ENCODE data around the gene KMT2D.

KMT2D gene

DNA sequence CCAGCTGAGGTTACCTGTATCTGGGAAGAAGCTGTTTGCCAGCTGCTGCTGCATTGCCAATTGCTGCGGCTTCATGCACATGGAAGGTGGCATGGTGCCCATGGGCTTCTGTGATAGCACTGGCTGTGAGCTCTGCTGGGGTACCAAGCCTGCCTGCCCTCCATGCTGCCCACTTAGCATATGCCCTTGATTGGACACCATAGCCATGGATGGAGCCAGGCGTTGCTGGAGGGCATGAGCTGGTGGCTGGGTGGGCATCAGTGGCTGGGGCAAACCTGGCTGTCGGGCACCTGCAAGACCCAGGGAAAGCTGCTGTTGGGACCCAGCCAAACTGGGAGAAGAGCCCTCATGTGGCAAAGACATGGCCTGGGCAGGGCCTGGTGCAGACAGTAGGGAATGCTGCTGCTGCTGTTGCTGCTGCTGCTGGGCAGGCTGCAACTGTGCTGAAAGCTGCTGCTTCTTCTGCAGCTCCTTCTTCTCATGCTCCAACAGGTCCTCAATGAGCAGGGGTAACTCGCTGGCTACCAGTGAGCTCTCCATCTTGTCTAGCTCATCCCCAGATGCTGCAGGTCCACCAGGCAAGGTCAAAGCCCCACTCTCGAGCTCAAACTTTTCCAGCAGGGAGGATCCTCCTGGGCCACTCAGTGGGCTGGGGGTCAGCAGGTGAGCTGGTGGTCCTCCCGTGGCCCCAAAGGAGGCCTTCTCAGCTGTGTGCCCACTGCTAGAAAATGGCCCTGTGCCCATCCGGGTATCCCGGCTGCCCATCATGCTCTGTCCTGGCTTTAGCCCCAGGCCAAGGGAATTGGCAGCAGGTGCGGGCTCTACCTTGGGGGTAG is 23.3 kb downstream of the KMT2D start:
- Histone ChIP-seq H3K27ac (ENCODE audit: low read length, poor library complexity, severe bottlenecking) (no peak overlapping the region), H2AK5ac (ENCODE audit: low read length, severe bottlenecking) (no peak overlapping the region), H3K23ac (ENCODE audit: low read length in 2 of 2) (no peak overlapping the region), H2BK15ac (ENCODE audit: low read depth, poor library complexity, severe bottlenecking) (no peak overlapping the region), H3K9me3 (ENCODE audit: control insufficient read depth, low read length) (no peaks in the 10 kb centered on the region), H3K4me2 (ENCODE audit: low read length, poor library complexity, severe bottlenecking) (no peak overlapping the region), H2BK5ac (ENCODE audit: low read depth, low read length, poor library complexity, severe bottlenecking) (no peak overlapping the region), H3K9ac (ENCODE audit: low read length) (no peak overlapping the region), H3K36me3 (ENCODE audit: control insufficient read depth in 1 of 2, insufficient read depth in 2 of 2, low read depth in 1 of 2, low read length in 2 of 2) (peaks cover 81 to 93% of the 10 kb centered on the region in 2 experiments), H3K79me1 (replicated peaks; ENCODE audit: low read length, poor library complexity, severe bottlenecking) (peaks cover 54% of the 10 kb centered on the region), H3K4me3 (ENCODE audit: insufficient read depth in 1 of 2, low read depth in 1 of 2, low read length in 2 of 2) (no peak overlapping the region), H3K18ac (ENCODE audit: low read depth in 1 of 2, low read length in 2 of 2) (no peak overlapping the region), H2AFZ (ENCODE audit: low read depth, low read length) (no peak overlapping the region), H3K27me3 (ENCODE audit: control insufficient read depth in 1 of 2, insufficient read depth in 1 of 2, low read length in 2 of 2) (no peaks in the 10 kb centered on the region), H4K8ac (ENCODE audit: low read length) (no peak overlapping the region), H2BK12ac (ENCODE audit: low read length in 2 of 2) (no peak overlapping the region), H4K91ac (ENCODE audit: low read length) (no peak overlapping the region), H3K4me1 (ENCODE audit: control insufficient read depth, insufficient read depth, low read depth, low read length) (peaks cover 2% of the 10 kb centered on the region), H2BK120ac (ENCODE audit: low read depth, low read length) (no peak overlapping the region), H3K14ac (ENCODE audit: low read length in 2 of 2) (no peak overlapping the region), H3K4ac (ENCODE audit: low read depth in 1 of 2, low read length in 2 of 2) (no peak overlapping the region)
- 99% methylated on average over 9 of the region's 9 CpGs for WGBS
- DNase-seq: no peak

GRCh38 chr12:49036029-49036428 is 24.6 kb downstream of the KMT2D start:
- Histone ChIP-seq H3K23ac (ENCODE audit: low read length in 2 of 2) (no peak overlapping the region), H2BK120ac (ENCODE audit: low read depth, low read length) (no peak overlapping the region), H2BK12ac (ENCODE audit: low read length in 2 of 2) (no peak overlapping the region), H3K9ac (ENCODE audit: low read length) (no peak overlapping the region), H2BK15ac (ENCODE audit: low read depth, poor library complexity, severe bottlenecking) (no peak overlapping the region), H4K91ac (ENCODE audit: low read length) (no peak overlapping the region), H3K9me3 (ENCODE audit: control insufficient read depth, low read length) (no peaks in the 10 kb centered on the region), H2AK5ac (ENCODE audit: low read length, severe bottlenecking) (no peak overlapping the region), H3K27ac (ENCODE audit: low read length, poor library complexity, severe bottlenecking) (no peak overlapping the region), H3K14ac (ENCODE audit: low read length in 2 of 2) (no peak overlapping the region), H3K79me1 (replicated peaks; ENCODE audit: low read length, poor library complexity, severe bottlenecking) (peaks cover 60% of the 10 kb centered on the region), H3K36me3 (ENCODE audit: control insufficient read depth in 1 of 2, insufficient read depth in 2 of 2, low read depth in 1 of 2, low read length in 2 of 2) (peaks cover 81 to 95% of the 10 kb centered on the region in 2 experiments), H4K8ac (ENCODE audit: low read length) (no peak overlapping the region), H3K4me1 (ENCODE audit: control insufficient read depth, insufficient read depth, low read depth, low read length) (peaks cover 2% of the 10 kb centered on the region), H3K18ac (ENCODE audit: low read depth in 1 of 2, low read length in 2 of 2) (no peak overlapping the region), H2BK5ac (ENCODE audit: low read depth, low read length, poor library complexity, severe bottlenecking) (no peak overlapping the region), H2AFZ (ENCODE audit: low read depth, low read length) (no peak overlapping the region), H3K4me2 (ENCODE audit: low read length, poor library complexity, severe bottlenecking) (no peak overlapping the region), H3K4me3 (ENCODE audit: insufficient read depth in 1 of 2, low read depth in 1 of 2, low read length in 2 of 2) (no peak overlapping the region), H3K27me3 (ENCODE audit: control insufficient read depth in 1 of 2, insufficient read depth in 1 of 2, low read length in 2 of 2) (no peaks in the 10 kb centered on the region), H3K4ac (ENCODE audit: low read depth in 1 of 2, low read length in 2 of 2) (no peak overlapping the region)
- 66% methylated on average over 3 of the region's 4 CpGs for WGBS
- no peak for DNase-seq

GRCh38 chr12:49034286-49034622 is 26.3 kb downstream of the KMT2D start:
- Histone ChIP-seq H3K36me3 (ENCODE audit: control insufficient read depth in 1 of 2, insufficient read depth in 2 of 2, low read depth in 1 of 2, low read length in 2 of 2) (peaks cover 75 to 96% of the 10 kb centered on the region in 2 experiments), H3K14ac (ENCODE audit: low read length in 2 of 2) (no peak overlapping the region), H2AK5ac (ENCODE audit: low read length, severe bottlenecking) (no peak overlapping the region), H3K9me3 (ENCODE audit: control insufficient read depth, low read length) (no peaks in the 10 kb centered on the region), H3K27ac (ENCODE audit: low read length, poor library complexity, severe bottlenecking) (no peak overlapping the region), H2AFZ (ENCODE audit: low read depth, low read length) (no peak overlapping the region), H3K9ac (ENCODE audit: low read length) (no peak overlapping the region), H3K4me1 (ENCODE audit: control insufficient read depth, insufficient read depth, low read depth, low read length) (peaks cover 2% of the 10 kb centered on the region), H2BK15ac (ENCODE audit: low read depth, poor library complexity, severe bottlenecking) (no peak overlapping the region), H2BK12ac (ENCODE audit: low read length in 2 of 2) (no peak overlapping the region), H3K4ac (ENCODE audit: low read depth in 1 of 2, low read length in 2 of 2) (no peak overlapping the region), H4K91ac (ENCODE audit: low read length) (no peak overlapping the region), H3K4me3 (ENCODE audit: insufficient read depth in 1 of 2, low read depth in 1 of 2, low read length in 2 of 2) (no peak overlapping the region), H3K79me1 (replicated peaks; ENCODE audit: low read length, poor library complexity, severe bottlenecking) (peaks cover 61% of the 10 kb centered on the region), H3K18ac (ENCODE audit: low read depth in 1 of 2, low read length in 2 of 2) (no peak overlapping the region), H4K8ac (ENCODE audit: low read length) (no peak overlapping the region), H2BK5ac (ENCODE audit: low read depth, low read length, poor library complexity, severe bottlenecking) (no peak overlapping the region), H3K4me2 (ENCODE audit: low read length, poor library complexity, severe bottlenecking) (no peak overlapping the region), H3K27me3 (ENCODE audit: control insufficient read depth in 1 of 2, insufficient read depth in 1 of 2, low read length in 2 of 2) (no peaks in the 10 kb centered on the region), H3K23ac (ENCODE audit: low read length in 2 of 2) (no peak overlapping the region), H2BK120ac (ENCODE audit: low read depth, low read length) (no peak overlapping the region)
- 96% methylated on average over 4 of the region's 4 CpGs for WGBS
- DNase-seq: no peak

DNA sequence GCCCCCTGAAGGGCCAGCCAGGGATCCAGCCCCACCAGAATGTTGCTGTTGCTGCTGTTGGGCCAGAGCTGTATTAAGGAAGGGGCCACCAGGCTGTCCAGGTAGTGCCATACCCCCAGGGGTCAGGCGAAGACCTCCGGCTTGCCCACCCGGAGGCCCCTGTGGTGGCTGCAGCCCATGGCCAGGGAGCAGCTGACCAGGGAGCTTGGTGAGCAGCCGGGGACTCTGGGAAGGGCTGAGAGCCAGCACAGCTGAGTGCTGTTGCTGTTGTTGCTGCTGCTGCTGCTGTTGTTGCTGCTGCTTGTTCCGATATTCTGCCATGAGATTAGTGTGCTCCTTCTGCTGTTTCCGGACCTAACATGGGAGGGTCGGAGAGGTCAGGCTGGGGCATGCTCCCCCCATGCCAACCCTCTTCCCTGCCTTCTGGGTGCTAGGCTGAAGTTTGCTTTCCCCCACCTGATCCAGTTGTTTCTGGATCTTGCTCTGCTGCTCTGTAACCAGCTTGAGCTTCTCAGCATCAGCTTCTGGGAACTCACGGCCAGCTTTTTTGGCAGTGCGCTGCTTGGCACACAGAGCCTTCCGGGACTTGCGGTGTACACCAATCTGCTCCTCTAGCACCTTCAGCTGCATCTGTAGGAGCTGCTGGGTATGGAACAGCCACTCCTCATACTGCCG is 26.8 kb downstream of the KMT2D start:
- WGBS: 97% methylated on average over 12 of the region's 12 CpGs

More for the DNA sequence above, 26.8 kb downstream of the KMT2D start:
- no peak overlapping the region for H3K4ac ChIP-seq (ENCODE audit: low read depth in 1 of 2, low read length in 2 of 2)
- no peak for DNase-seq
- no peak overlapping the region for H2BK5ac ChIP-seq (ENCODE audit: low read depth, low read length, poor library complexity, severe bottlenecking)
- H3K27ac ChIP-seq (ENCODE audit: low read length, poor library complexity, severe bottlenecking): no peak overlapping the region
- no peak overlapping the region for H3K4me3 ChIP-seq (ENCODE audit: insufficient read depth in 1 of 2, low read depth in 1 of 2, low read length in 2 of 2)
- no peak overlapping the region for H3K4me2 ChIP-seq (ENCODE audit: low read length, poor library complexity, severe bottlenecking)
- no peak overlapping the region for H2BK12ac ChIP-seq (ENCODE audit: low read length in 2 of 2)
- no peak overlapping the region for H2BK15ac ChIP-seq (ENCODE audit: low read depth, poor library complexity, severe bottlenecking)
- no peak overlapping the region for H2AFZ ChIP-seq (ENCODE audit: low read depth, low read length)
- H4K91ac ChIP-seq (ENCODE audit: low read length): no peak overlapping the region
- no peaks in the 10 kb centered on the region for H3K27me3 ChIP-seq (ENCODE audit: control insufficient read depth in 1 of 2, insufficient read depth in 1 of 2, low read length in 2 of 2)
- H3K18ac ChIP-seq (ENCODE audit: low read depth in 1 of 2, low read length in 2 of 2): no peak overlapping the region
- no peaks in the 10 kb centered on the region for H3K9me3 ChIP-seq (ENCODE audit: control insufficient read depth, low read length)
- H2BK120ac ChIP-seq (ENCODE audit: low read depth, low read length): no peak overlapping the region
- no peak overlapping the region for H3K9ac ChIP-seq (ENCODE audit: low read length)
- no peak overlapping the region for H2AK5ac ChIP-seq (ENCODE audit: low read length, severe bottlenecking)
- no peak overlapping the region for H3K23ac ChIP-seq (ENCODE audit: low read length in 2 of 2)
- H3K36me3 ChIP-seq (ENCODE audit: control insufficient read depth in 1 of 2, insufficient read depth in 2 of 2, low read depth in 1 of 2, low read length in 2 of 2): peaks cover 76 to 96% of the 10 kb centered on the region in 2 experiments
- H3K79me1 ChIP-seq (replicated peaks; ENCODE audit: low read length, poor library complexity, severe bottlenecking): peaks cover 63% of the 10 kb centered on the region
- no peak overlapping the region for H4K8ac ChIP-seq (ENCODE audit: low read length)
- no peak overlapping the region for H3K14ac ChIP-seq (ENCODE audit: low read length in 2 of 2)
- peaks cover 2% of the 10 kb centered on the region for H3K4me1 ChIP-seq (ENCODE audit: control insufficient read depth, insufficient read depth, low read depth, low read length)
